ENCODE data around the gene JMJD6.

DNA sequence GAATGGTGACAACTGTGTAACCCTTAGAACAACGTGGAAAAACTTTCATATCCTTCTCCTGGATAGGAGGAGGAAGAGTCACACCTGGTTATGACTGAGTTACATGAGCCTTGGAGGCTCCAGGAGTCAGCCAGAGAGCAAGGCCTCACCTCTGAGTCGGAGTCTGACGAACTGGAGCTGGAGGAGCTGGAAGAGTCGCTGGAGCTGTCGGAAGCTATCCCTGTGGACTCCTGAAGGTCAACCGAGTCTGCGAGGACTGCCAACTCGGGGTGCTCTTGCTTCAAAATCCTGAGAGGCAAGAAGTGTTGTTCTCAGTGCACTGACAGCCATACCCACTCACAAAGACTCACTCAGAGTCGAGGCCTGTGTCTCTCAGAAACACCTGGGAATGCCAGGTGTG is 6.2 kb downstream of the JMJD6 start:
- TF ChIP-seq, protein P1, sequence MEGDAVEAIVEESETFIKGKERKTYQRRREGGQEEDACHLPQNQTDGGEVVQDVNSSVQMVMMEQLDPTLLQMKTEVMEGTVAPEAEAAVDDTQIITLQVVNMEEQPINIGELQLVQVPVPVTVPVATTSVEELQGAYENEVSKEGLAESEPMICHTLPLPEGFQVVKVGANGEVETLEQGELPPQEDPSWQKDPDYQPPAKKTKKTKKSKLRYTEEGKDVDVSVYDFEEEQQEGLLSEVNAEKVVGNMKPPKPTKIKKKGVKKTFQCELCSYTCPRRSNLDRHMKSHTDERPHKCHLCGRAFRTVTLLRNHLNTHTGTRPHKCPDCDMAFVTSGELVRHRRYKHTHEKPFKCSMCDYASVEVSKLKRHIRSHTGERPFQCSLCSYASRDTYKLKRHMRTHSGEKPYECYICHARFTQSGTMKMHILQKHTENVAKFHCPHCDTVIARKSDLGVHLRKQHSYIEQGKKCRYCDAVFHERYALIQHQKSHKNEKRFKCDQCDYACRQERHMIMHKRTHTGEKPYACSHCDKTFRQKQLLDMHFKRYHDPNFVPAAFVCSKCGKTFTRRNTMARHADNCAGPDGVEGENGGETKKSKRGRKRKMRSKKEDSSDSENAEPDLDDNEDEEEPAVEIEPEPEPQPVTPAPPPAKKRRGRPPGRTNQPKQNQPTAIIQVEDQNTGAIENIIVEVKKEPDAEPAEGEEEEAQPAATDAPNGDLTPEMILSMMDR (IDR thresholded peaks at IDR 0.05; ENCODE audit: poor library complexity): no peak
- TF ChIP-seq EZH2phosphoT487 (IDR thresholded peaks at IDR 0.05; ENCODE audit: low read depth, severe bottlenecking, unreplicated experiment) (no peak), EZH2 (IDR thresholded peaks at IDR 0.05; ENCODE audit: borderline replicate concordance) (no peak)
